A673 (cell line): ENCODE data around the gene KIF1A.

ENCODE experiments used
- EZH2 ChIP-seq: fragments of 200-600 bp; sonication (generic); IDR thresholded peaks from 2 replicates; pipeline ENCODE4 v1.6.1; 2017; ENCODE audit warnings: borderline replicate concordance, low read depth, mild to moderate bottlenecking, mixed read lengths, antibody characterized with exemption, low read length; ENCODE audit not compliant: poor library complexity, severe bottlenecking
- TF ChIP-seq, protein P1 (sequence below): fragments of 300-800, 200-600 bp; sonication (generic); conservative IDR thresholded peaks from 2 replicates; pipeline ENCODE4 v1.5.1; 2017; ENCODE audit warnings: low read depth, mild to moderate bottlenecking, antibody characterized with exemption, low read length, moderate library complexity, mixed read lengths

DNA sequence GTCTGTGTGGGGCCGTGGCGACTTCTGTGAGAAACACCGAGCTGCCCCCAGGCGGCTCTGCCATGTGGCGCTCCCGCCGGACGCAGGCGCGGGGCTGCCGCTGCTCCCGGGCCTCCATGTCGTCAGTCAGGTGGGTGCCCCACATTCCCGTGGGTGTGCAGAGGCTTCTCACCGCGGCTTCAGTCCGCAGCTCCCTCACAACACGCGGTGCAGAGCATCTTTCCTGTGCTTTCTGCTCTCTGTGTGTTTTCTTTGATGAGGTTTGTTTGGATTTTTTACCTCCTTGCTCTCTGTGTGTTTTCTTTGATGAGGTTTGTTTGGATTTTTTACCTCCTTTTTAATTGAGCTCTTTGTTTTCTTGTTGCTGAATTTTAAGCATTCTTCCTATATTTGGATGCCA, 115.4 kb downstream of the KIF1A start:
- TF ChIP-seq, protein P1, sequence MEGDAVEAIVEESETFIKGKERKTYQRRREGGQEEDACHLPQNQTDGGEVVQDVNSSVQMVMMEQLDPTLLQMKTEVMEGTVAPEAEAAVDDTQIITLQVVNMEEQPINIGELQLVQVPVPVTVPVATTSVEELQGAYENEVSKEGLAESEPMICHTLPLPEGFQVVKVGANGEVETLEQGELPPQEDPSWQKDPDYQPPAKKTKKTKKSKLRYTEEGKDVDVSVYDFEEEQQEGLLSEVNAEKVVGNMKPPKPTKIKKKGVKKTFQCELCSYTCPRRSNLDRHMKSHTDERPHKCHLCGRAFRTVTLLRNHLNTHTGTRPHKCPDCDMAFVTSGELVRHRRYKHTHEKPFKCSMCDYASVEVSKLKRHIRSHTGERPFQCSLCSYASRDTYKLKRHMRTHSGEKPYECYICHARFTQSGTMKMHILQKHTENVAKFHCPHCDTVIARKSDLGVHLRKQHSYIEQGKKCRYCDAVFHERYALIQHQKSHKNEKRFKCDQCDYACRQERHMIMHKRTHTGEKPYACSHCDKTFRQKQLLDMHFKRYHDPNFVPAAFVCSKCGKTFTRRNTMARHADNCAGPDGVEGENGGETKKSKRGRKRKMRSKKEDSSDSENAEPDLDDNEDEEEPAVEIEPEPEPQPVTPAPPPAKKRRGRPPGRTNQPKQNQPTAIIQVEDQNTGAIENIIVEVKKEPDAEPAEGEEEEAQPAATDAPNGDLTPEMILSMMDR, result no peak
- TF ChIP-seq EZH2, result no peak
